ENCODE measurements around the gene STX19. TPM values are rescaled to one million over a fixed set of nuclear protein-coding genes. Genes with fewer than 3 reads are reported as not detected.
A peak's percentile ranks its signal among the peaks of the same experiment; 100 is the strongest.

The STX19 gene
- total RNA-seq, 4 donors from 2014 or later: not detected

- Histone ChIP-seq H3K9me3 (no peaks in the 10 kb centered on the region), H3K27me3 (no peaks in the 10 kb centered on the region), H3K4me1 (peaks cover 0 to 33% (median 5%) of the 10 kb centered on the region in 4 donors), H3K36me3 (no peaks in the 10 kb centered on the region), H3K27ac (no peak overlapping the region), H3K4me3 (no peak overlapping the region)
- TF ChIP-seq EP300 (IDR thresholded peaks at IDR 0.05) (no peak), CTCF (IDR thresholded peaks at IDR 0.05) (no peak), POLR2A (IDR thresholded peaks at IDR 0.05) (no peak)
- WGBS, 2 donors: 78 to 84% methylated on average over 3 of the region's 3 CpGs
- no peak for DNase-seq (ENCODE audit: low spot score in 2 of 2)
These were observed 45.0 kb downstream of the STX19 start for GRCh38 chr3:93983408-93983807.

- Histone ChIP-seq H3K4me1 (peaks cover 0 to 33% (median 5%) of the 10 kb centered on the region in 4 donors), H3K27ac (no peak overlapping the region), H3K36me3 (no peaks in the 10 kb centered on the region), H3K9me3 (no peaks in the 10 kb centered on the region), H3K4me3 (peak overlapping the region in 1 of 4 donors; percentile 95), H3K27me3 (no peaks in the 10 kb centered on the region)
- DNase-seq (ENCODE audit: low spot score in 2 of 2): no peak
- WGBS, 2 donors: 95 to 97% methylated on average over 13 of the region's 13 CpGs
- TF ChIP-seq EP300 (IDR thresholded peaks at IDR 0.05) (no peak), CTCF (IDR thresholded peaks at IDR 0.05) (no peak), POLR2A (IDR thresholded peaks at IDR 0.05) (no peak)
These were observed 46.7 kb downstream of the STX19 start for GRCh38 chr3:93981649-93982048.

DNA sequence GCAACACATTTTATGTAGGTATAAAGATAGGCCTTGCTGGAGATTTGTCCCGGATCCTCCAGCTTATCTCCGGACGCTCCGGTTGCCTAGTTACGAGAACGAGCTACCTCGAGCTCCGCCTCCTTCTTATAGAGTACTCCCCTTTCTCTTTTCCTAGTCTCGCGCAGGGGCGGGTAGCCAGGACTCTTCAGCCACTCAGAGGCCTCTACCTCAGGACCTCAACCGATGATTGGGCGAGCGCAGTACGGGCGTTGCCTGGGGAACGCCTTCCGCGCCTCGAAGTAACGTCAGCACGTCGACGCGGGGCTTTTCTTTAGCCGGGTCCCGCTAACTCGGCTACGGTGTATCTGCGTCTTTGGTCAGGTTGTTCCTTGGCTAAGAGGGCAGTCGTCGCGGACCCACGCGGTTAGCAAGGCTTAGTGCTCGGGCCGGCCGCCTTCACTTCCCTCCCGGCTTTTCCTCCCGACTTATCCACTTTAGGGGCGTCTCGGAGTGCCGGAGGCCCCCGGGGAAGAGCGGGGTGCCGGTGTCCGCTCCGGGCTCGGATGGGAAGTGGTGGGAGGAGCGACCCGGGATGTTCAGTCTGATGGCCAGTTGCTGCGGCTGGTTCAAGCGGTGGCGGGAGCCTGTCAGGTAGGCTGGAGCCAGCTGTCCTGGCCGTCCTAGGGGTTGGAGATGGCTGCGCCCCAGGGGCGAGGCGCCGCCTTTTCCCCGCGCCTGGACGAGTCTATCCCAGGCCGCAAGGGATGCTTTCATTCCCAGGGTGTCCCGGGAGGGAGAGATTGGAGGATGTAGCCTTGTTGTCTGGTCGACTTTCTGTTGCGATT, 48.3 kb downstream of the STX19 start, which contains the start of gene ARL13B:
TSS of gene ARL13B (plus strand) at position 306 of the 827 bp plus-strand sequence. CDS start at position 575, 269 bp downstream.
- Histone ChIP-seq H3K4me3 (peak within 1 kb of the TSS; percentile 64 to 95 (median 80)), H3K36me3 (no peaks in the 10 kb centered on the region), H3K9me3 (no peaks in the 10 kb centered on the region), H3K27ac (peak within 1 kb of the TSS; percentile 82 to 96 (median 91)), H3K27me3 (no peaks in the 10 kb centered on the region), H3K4me1 (peaks cover 0 to 33% (median 5%) of the 10 kb centered on the region in 4 donors)
- TF ChIP-seq EP300 (IDR thresholded peaks at IDR 0.05) (peak; percentile 44 to 97), POLR2A (IDR thresholded peaks at IDR 0.05) (peak; percentile 81 to 96), CTCF (IDR thresholded peaks at IDR 0.05) (peak in 2 of 5 experiments; percentile 16 to 26)
- peak; percentile 94 to 97 for DNase-seq (ENCODE audit: low spot score in 2 of 2)
- WGBS, 2 donors: 0 to 1% methylated on average over 46 to 56 of the region's 66 CpGs

DNA sequence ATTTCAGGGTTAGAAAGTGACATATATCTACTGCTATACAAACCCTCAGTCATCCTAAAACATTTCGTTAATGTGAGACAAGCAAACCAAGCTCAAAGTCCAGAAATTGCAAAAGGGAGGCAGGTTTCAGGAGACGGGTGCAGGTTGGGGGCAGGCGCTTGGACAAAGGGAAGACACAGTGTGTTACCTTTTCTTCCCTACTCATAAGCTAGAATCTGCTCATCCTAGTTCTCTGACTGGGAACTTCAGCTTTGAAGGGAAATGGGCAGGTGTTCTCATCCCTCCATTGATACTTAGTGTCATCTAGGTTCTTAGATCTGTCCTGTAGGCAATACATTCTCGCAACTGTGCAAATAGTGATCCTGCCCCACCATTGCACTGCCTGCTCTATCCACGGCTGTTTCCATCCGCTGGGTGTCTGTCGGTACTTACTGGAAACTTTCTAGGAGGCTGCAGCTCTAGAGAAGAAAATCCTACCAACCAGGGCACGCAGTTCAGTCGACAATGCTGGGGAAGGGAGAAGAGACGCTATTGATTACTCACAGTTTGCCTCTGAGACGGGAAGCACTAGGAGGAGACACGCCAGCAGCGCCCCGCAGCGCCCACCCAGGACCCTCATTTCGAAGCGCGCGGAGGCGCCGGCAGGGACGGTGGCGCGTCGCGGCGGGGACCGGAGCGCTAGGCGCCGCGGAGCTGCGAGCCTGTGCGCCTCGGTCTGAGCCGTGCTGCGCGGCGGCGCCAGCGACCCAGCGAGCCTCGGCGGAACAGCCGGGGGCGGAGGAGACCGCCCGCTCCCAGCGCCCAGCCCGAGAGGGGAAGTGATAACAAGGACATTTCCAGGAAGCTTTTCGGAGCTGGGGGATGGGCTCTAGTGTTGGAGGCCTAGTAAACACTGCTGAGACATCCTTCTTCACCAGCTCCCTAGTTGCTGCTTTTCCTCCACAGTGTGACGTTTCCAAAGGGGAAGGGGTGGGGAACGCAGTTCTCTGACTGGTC, 55.0 kb downstream of the STX19 start, which contains the start of gene PROS1:
TSS of gene PROS1 (minus strand) at position 766 of the 996 bp plus-strand sequence. CDS start at position 619, 147 bp downstream.
- Histone ChIP-seq H3K27me3 (no peaks in the 10 kb centered on the region), H3K4me3 (peak within 1 kb of the TSS; percentile 52 to 76 (median 57))

More for the DNA sequence above, 55.0 kb downstream of the STX19 start, which contains the start of gene PROS1:
- peak; percentile 71 to 86 for DNase-seq (ENCODE audit: low spot score in 2 of 2)
- Histone ChIP-seq H3K27ac (peak within 1 kb of the TSS; percentile 78 to 98 (median 90)), H3K9me3 (no peaks in the 10 kb centered on the region), H3K4me1 (peaks cover 0 to 55% (median 6%) of the 10 kb centered on the region in 4 donors), H3K36me3 (no peaks in the 10 kb centered on the region)
- TF ChIP-seq EP300 (IDR thresholded peaks at IDR 0.05): peak in 1 of 2 donors; percentile 83
- TF ChIP-seq CTCF (IDR thresholded peaks at IDR 0.05): peak in 1 of 5 experiments; percentile 34
- TF ChIP-seq POLR2A (IDR thresholded peaks at IDR 0.05): peak; percentile 46 to 58
- 1 to 2% methylated on average over 24 to 34 of the region's 53 CpGs for WGBS, 2 donors

Data from tibial nerve (tissue), 4 donors.